C4-2B (cell line): Measurements from ENCODE around the gene SYT11.
"Not testable (repeated sequence)": the region's sequence is repeated elsewhere in the genome, so short reads cannot be mapped to it uniquely, and the experiment has no call there.

Experiments used
- ZFX ChIP-seq: fragments of 450-650 bp; IDR thresholded peaks from 2 replicates; pipeline ENCODE4 v1.6.1; 2017
- TF ChIP-seq, protein P1 (sequence below): fragments of 450-650 bp; conservative IDR thresholded peaks from 2 replicates; pipeline ENCODE4 v1.5.1; 2017; ENCODE audit warnings: mild to moderate bottlenecking

DNA sequence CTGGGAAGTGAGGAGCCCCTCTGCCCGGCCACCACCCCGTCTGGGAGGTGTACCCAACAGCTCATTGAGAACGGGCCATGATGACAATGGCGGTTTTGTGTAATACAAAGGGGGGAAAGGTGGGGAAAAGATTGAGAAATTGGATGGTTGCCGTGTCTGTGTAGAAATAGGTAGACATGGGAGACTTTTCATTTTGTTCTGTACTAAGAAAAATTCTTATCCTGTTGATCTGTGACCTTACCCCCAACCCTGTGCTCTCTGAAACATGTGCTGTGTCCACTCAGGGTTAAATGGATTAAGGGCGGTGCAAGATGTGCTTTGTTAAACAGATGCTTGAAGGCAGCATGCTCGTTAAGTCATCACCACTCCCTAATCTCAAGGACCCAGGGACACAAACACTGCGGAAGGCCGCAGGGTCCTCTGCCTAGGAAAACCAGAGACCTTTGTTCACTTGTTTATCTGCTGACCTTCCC is 24.4 kb upstream of the SYT11 start:
- TF ChIP-seq, protein P1, sequence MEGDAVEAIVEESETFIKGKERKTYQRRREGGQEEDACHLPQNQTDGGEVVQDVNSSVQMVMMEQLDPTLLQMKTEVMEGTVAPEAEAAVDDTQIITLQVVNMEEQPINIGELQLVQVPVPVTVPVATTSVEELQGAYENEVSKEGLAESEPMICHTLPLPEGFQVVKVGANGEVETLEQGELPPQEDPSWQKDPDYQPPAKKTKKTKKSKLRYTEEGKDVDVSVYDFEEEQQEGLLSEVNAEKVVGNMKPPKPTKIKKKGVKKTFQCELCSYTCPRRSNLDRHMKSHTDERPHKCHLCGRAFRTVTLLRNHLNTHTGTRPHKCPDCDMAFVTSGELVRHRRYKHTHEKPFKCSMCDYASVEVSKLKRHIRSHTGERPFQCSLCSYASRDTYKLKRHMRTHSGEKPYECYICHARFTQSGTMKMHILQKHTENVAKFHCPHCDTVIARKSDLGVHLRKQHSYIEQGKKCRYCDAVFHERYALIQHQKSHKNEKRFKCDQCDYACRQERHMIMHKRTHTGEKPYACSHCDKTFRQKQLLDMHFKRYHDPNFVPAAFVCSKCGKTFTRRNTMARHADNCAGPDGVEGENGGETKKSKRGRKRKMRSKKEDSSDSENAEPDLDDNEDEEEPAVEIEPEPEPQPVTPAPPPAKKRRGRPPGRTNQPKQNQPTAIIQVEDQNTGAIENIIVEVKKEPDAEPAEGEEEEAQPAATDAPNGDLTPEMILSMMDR: not testable (repeated sequence)
- TF ChIP-seq ZFX: not testable (repeated sequence)
